Thyroid gland (tissue), 4 donors: ENCODE results near the gene ARID3A.

Experiments used
- CTCF ChIP-seq, 6 experiments: fragments of 200-600 bp in 3 of 6; fragments of 450-650 bp in 3 of 6; sonication (generic) in 3 of 6; IDR thresholded peaks; one replicate each; pipeline ENCODE4 v1.5.1; 2016 to 2019; ENCODE audit warnings: antibody characterized with exemption in 6 of 6, mild to moderate bottlenecking in 2 of 6, inconsistent platforms in 1 of 6, moderate library complexity in 1 of 6
- POLR2A ChIP-seq, 2 donors: fragments of 450-650 bp; IDR thresholded peaks; one replicate each; pipeline ENCODE4 v1.6.1; 2017; ENCODE audit warnings: antibody characterized with exemption in 2 of 2, mild to moderate bottlenecking in 2 of 2, moderate library complexity in 1 of 2

DNA sequence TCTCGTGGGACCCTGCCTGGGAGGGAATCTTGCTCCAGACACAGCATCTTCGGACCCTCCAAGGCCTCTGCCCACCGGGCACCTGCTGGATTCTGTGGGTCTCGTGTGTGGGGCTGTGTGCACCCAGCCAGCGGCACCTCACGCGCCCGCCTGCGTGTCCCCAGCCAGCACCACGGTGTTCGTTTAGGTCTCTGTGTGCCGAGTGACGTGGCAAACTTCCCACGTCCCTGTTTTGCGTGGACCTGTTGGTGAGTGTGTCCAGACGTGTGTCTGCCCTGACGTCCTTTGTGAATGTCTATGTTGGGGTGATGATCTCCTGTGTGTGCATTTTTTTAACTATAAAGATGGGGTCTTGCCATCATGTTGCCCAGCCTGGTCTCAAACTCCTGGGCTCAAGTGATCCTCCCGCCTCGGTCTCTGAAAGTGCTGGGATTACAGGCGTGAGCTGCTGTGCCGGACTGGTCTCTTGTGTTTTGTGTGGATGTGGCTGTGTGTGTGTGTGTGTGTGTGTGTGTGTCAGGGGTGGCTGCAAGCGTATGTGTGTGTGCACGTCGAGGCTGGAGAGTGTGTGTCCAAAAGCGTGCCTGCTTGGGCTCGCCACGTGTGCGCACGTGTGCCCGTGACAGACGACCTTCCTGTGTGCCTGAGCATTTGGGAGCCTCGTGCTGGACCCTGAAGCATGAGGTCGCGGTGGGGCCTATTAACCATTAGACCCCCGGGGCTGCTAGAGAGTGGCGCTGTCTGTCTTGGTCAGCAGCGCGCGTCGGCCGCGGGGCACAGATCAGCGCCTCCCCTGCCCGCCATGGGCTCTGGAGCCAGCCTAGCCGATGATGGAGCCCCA is 15.7 kb downstream of the ARID3A start:
- TF ChIP-seq CTCF (IDR thresholded peaks at IDR 0.05) = no peak
- no peak for TF ChIP-seq POLR2A (IDR thresholded peaks at IDR 0.05)
